ENCODE data around the gene PROSER2.

- TF ChIP-seq CTCF (IDR thresholded peaks at IDR 0.05; ENCODE audit: insufficient read depth, low read length, poor library complexity, severe bottlenecking) (no peak), EZH2phosphoT487 (conservative IDR thresholded peaks at IDR 0.05; ENCODE audit: low read length) (no peak)
Observed at GRCh38 chr10:11808808-11809207, 14.3 kb upstream of the PROSER2 start.
